Smooth muscle cell of trachea (primary cell): ENCODE results near the gene RPL23. TPM values are rescaled to one million over a fixed set of nuclear protein-coding genes. Genes with fewer than 3 reads are reported as not detected.

Experiments
- total RNA-seq: library from RNA; depleted of rRNA; stranded (reverse); fragments of >200 nt; gene quantifications from 2 replicates; pipeline ENCODE4 v1.2.1, GENCODE V29; 2014

Gene RPL23
- total RNA-seq: 843 and 1,287 TPM in 2 replicates

DNA sequence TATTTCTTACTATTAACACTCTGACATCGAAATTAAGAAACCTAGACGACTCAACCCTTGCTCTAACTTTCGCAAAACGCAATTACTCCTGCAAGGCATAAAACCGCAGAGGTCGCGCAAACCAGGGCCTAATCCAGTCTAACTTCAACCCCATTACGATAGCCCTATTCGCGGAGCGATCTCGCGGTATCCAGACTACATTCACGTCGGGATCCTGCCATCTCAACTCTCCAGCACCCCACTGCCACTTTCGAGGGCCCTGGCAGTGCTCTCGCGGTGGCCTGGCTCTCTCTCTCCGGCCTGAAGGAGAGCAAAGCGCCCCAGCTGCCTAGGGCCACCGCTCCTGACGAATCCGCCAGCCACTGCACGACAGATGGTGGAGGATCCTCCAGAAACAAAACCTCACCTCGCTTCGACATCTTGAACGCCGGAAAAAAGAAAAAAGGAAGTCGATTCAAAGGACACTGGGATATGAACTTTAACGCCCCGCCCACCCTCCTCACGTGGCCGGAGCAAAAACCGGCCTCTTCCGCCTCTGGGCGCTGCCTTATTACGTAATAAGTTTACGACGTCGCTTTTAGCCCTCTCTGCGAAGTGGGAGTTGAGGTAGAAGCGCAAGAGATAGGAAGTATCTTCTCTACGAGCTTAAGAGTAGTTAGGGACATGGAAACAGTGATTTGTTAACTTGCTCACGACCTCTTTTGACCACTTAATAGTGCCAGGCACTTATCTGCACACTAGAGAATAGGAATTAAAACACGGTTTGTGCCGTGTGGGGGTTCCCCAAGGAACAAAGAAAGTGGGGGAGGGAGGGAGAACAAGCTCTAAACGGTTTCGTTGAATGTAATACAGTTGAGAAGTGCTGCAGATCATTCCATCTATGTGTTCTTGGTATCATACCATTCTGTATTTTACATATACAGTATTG lies at the start of gene RPL23:
Gene RPL23 (minus strand): TSS at position 430 of the 928 bp plus-strand sequence. CDS start 11 bp downstream, at position 419.

DNA sequence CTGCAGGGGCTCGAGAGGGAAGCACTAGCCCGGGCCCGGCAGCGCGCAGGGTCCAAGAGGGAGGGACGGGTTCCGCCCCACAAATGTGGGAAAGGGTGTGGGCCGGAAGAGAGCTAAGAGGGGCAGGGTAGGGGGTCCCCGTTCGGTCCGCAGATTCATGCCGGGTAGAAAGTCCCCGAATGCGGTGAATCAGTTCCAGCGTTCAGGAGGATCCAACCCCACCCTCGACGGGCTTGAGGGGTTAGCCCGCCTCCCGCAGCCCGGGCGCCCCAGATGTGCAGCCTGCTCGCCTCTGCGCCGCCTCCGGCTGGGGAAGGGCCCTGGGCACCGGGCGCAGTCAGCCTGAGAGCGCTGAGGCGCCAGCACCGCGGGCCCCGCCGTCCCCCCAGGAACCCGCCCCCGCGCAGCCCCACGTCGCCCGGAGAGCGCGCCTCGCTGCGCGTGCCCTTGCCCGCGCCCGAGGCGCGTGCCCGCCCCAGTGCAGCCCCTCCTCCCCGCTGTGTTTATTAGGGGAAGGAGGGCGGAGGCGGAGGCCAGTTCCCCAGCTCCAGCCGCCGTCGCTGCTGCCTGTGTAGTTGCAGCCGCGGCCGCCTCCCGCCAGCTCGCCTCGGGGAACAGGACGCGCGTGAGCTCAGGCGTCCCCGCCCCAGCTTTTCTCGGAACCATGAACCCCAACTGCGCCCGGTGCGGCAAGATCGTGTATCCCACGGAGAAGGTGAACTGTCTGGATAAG lies 16.2 kb upstream of the RPL23 start, which contains the start of gene LASP1:
Gene LASP1 (plus strand): TSS at position 533 of the 733 bp plus-strand sequence. CDS start 132 bp downstream, at position 665.

DNA sequence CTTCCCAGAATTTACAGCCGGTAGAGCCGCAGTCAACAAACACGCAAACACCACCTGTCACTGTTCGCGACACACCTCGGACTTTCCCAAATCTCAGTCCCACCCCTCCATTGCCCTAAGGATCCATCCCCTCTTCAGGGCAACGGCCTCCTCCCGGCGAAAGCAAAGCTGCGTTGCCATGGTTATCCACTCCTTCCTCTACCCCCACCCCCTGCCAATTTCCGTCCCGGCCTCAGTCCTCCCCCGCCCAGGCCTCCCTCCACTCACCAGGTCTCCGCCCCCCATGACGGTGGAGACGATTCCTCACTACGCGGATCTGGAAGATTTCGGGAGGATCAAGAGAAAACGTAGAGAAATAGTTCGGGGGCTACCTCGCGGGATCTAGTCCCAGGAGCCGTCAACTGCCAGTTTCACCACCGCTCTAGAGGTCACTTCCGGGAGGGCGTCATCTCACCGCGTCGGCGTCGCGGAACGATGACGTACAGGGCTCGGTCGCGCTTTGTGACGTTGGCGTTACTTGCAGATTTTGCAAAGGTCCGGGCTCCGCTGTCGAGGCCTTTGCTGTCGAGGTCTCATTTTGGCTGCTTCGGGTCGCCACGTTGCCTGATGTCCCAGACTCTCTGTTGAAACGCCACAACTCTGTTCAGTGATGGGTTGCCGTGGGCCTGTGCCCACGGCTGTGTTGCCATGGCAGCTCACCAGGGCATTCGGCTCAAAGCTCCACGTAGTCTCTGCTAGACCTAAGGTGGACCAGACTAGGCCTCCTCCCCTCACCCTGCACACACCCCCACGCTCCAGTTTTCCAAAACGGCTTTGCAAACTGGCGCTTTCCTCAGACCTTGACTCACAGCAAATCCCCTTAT lies 28.4 kb downstream of the RPL23 start, which contains the start of gene CWC25:
Gene CWC25 (minus strand): TSS at position 423 of the 863 bp plus-strand sequence. CDS start 138 bp downstream, at position 285.

DNA sequence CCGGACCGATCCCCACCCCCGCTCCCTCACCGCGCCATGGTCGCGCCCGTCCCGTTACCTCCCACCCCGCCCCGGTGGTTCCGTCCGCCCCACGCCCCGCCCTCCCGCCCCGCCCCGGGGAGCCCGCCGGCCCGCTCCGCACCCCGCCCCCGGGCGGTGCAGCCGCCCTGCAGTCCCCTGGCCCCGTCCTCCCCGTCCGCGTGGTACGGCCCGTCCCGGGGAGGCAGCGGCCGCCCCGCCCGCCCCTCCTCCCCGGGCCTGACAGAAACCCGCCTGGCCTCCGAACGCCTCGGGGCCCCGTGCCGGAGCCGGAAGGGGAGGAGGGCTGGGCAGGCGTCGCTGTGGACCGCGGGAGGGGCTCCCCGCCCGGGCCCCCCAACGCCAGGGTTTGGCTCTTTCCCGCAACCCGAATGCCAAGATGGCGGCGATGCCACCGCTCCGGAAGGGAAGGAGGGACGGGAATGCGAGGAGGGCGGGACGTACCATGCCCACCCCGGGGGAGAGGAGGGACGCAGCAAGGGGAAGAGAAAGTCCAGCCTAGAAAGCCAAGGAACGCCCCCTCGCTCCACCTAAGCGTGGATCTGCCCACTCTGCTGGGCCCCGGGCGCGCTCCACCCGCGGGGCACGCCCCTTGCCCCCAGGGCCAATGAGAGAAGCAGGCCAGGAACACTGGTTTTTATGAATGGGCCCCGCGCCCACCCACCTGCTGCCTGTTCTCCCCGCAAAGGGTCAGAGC lies 53.9 kb downstream of the RPL23 start, which contains the start of gene PIP4K2B:
Gene PIP4K2B (minus strand): TSS at position 56 of the 736 bp plus-strand sequence. CDS start 132 bp downstream, outside the sequence.

Other genes starting within 250 kb of the RPL23 start
- gene SRCIN1, start 247.8 kb downstream of the RPL23 start, total RNA-seq: under 0.01 and 0.17 TPM in 2 replicates
- 0.44 and 0.99 TPM in 2 replicates for gene EPOP, start 178.8 kb downstream of the RPL23 start, total RNA-seq
- 23.7 and 27.6 TPM in 2 replicates for gene MLLT6, start 148.4 kb downstream of the RPL23 start, total RNA-seq
- 3.8 and 6.9 TPM in 2 replicates for gene CISD3, start 123.4 kb downstream of the RPL23 start, total RNA-seq
- gene PCGF2, start 105.4 kb downstream of the RPL23 start, total RNA-seq: 2.3 and 4.4 TPM in 2 replicates
- gene PSMB3, start 101.0 kb downstream of the RPL23 start, total RNA-seq: 124 and 348 TPM in 2 replicates
- gene PIP4K2B, start 54.2 kb downstream of the RPL23 start, total RNA-seq: 73.9 and 99.1 TPM in 2 replicates
- gene CWC25, start 28.4 kb downstream of the RPL23 start, total RNA-seq: 8.4 and 10.9 TPM in 2 replicates
- gene LASP1, start 16.3 kb upstream of the RPL23 start, total RNA-seq: 186 and 207 TPM in 2 replicates
- gene FBXO47, start 113.7 kb upstream of the RPL23 start, total RNA-seq: under 0.01 TPM in 1 of 2 replicates, not detected in the other